GM18907 (cell line): ENCODE data around the gene KRT79.
"Not testable (repeated sequence)": the region's sequence is repeated elsewhere in the genome, so short reads cannot be mapped to it uniquely, and the experiment has no call there.

Experiments used
- ATAC-seq: cut with Tn5 transposase; IDR thresholded peaks from one replicate; pipeline ENCODE4 v1.9.1; 2021; ENCODE audit warnings: mild to moderate bottlenecking, moderate library complexity; ENCODE audit not compliant: unreplicated experiment

The KRT79 gene

DNA sequence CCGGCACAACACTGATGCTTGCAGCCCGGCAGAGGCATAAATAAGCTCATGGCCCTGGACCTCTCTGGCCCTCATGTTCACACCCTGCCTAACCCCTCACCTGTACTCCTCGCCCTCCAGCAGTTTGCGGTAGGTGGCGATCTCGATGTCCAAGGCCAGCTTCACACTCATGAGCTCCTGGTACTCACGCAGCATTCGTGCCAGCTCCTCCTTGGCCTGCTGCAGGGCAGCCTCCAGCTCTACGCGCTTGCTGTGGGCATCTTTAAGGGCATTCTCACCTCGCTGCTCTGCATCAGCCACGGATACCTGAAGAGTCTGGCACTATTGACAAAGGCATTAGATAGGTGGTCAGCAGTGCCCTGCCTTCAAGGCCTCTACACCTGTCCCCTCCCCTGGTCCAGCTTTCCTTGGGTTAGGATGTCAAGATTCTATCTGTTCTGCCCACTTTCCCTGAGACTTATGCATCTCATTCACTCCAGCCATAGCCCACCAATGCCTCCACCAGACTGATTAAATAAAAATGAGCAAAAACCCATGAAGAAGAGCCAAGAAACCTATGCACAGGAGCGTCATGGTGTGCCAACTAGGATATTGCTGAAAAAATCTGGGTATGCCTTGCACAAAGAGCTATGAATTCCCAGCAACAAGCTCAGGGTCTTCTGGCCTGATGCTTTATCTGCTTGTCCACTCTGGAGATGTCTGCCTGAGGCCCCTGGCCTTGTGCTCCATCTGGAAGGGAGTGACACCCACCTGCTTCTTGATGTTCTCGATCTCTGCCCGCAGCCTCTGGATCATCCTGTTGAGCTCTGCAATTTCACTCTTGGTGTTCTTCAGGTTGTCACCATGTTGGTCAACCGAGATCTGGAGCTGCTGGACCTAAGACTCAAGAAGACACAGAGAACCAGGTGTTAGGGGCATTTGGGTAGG is 26.3 kb downstream of the KRT79 start:
- ATAC-seq = no peak

DNA sequence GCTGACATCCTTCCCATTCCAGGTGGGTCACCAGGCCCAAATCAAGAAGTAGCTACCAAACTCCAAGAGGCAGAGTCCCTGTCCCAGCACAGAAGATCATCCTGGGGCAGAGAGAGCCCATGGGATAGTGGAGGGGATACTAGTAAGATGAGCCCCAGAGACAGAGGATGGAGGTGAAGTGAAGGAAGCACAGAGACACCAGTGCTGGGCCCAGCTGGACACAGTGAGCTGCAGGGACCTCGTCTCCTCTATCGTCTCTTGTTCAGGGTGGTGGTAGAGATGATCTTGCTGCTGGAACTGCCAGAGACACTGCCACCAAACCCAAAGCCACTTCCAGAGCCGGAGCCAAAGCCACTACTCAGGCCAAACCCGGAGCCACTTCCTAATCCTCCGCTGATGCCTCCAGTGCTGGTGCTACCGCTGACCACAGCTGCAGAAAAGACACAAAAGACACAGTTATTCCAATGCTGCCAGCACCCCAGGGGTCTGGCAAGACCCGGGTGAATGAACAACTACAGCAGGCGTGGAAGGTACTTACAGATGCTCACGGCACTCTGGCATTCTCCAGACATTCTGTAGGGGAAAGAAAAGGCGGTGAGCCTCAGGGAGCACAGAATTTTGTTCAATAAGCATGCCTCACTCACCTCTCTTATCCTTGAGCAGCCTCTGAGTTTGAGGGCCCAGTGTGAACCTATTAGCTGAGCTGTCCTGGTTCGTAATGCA is 27.1 kb downstream of the KRT79 start:
- no peak for ATAC-seq

DNA sequence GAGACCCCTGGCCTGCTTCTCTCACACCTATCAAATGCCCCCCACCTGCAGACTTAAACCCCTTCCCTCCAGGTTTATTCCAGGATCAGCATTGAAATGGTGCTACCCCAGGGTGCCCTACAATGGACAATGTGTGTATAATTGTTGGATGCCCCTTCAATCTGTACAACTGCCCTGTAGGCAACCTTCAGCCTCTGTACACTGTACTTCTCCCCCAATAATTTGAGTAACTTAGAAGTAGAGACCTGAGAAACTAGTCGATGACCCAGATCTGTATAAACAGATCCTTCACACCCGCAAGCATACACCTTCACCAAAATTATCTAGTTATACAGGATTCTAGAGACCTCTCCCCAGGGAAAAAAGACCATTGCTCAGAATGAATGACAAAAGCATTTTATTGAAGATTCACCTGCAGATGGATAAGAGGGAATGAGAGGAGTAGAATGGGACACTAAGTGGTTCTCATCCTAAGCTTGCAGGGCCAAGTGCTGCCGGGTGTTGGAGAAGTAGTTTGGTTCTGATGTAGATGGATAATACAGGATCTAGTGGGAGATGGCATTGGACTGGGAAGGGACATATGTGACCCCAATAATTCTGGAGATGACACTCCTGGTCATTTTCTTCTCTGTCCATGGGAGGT is 27.8 kb downstream of the KRT79 start:
- no peak for ATAC-seq

DNA sequence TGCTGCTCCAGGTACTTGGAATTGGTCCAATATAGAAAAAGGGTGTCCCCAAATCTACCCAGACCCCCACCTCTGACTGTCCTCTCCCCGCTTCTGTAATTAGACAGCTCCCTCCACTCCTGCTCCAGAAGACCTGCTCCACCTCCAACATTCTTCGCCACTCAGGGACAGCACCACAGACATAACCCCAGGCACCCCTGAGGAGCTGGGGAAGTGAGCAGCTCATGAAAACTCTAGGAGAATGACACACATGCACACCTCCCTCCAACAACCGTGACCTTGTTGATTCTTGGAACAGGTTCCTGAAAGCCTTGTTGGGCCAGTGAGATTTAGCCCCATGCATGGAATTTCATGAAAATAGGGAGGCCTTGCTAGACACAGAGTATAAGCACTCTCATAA is 28.4 kb downstream of the KRT79 start:
- ATAC-seq = no peak

DNA sequence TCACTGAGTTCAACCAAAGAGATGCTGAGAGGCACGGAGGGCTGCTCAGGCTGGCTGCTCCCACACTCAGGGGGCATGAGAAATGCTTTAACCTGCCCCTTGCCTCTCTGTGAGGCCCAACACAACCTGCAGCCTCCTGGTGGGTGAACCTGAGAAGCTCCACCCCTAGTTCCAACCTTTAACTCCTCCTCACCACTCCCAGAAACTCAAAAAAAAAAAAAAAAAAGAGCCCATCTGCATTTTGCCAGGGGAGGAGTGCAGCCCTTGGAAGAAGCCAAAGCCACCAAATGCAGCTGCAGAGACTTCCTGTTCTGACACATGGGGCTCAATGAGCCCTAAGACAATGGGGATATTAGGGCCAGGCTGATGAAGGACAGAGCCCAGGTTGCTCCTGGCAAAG is 29.1 kb downstream of the KRT79 start:
- ATAC-seq = no peak

DNA sequence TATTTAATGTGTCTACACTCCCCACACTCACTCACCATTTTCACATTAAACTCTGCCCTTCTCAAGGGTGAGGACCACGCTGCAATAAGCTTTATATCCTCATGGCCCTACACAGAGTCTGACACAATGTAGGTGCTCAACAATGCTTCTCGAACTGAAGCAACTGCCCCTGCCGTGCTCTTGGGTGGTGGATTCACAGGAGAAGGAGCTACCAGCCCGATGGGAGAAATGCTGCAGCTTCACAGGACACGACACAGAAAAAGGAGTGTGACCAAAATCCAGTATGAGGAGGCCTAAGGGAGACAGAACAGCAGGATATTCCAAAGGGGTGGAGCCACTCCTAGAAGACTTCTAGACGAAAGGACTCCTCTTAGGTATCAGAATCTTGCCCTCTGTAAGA is 31.7 kb downstream of the KRT79 start:
- no peak for ATAC-seq

DNA sequence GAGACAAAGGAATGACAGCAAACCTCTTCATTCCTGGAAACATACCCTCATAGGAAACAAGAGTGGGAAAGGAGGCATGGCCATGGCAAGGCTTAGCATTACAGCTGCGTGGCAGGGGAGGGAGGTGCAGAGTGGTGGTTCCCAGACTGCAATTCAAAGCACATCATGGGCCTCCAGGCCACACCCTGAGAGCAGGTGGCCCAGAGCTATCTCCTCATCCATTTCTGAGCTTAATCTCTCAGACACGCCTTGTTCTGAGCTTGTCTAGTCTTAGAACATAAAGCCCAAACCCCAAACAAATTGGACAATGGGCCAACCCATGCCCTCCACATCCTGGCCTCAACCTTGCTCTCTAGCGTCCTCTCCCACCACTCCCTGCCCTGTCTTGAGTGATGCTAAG is 32.3 kb downstream of the KRT79 start:
- no peak for ATAC-seq

DNA sequence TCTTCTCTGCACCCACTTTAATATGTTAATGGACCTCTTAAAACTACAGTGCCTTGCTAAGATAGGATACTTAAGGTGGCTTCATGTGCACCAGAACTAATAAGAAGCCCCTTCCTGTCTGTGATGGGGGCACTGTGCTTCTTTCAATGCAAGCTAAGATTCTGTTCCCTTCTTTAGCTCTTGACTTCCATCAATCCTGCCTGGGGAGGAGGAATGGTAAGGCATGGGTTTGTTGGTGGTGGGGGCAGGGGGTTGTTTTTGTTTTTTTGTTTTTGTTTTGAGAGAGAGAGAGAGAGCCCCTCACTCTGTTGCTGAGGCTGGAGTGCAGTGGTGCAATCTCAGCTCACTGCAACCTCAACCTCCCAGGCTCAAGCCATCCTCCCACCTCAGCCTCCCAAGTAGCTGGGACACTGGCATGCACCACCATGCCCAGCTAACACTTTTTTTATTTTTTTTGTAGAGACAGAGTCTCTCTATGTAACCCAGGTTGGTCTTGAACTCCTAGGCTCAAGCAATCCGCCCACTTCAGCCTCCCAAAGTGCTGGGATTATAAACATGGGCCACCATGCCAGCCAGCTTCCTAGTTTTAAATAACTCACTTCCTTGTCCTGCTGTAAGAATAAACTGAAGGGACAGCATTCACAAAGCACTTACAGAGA is 33.7 kb downstream of the KRT79 start:
- no peak for ATAC-seq

DNA sequence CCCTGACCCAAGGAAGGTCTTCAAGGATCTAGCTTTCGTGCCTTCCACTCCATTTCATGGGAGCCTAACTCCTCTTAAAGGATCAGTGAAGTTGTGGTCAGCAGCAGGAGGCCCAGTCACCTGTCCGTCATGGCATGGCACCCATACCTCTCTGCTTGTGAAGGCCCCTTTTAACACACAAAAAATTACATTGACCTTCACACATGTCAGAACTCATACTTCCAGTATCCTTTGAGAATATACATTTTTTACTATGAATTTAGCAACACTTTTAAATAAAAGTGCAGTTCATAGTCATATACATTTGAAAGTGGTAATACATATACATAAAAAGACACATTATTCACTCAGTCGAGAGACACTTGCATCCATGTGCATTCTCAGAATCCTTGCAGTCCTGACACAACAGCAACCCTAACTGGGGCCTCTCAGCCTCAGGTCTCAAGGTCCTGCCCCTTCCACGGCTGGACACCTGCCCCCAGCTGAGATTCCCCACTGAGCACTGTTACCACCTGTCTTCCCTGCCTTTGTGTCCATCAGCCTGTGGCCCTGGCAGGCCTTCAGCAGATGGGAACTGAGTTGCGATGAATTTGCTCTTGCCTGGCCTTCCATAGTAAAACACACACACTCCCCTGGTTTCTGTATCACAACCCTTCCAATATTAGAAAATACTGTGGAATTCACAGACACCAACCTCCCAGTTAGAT is 34.5 kb downstream of the KRT79 start:
- no peak for ATAC-seq

DNA sequence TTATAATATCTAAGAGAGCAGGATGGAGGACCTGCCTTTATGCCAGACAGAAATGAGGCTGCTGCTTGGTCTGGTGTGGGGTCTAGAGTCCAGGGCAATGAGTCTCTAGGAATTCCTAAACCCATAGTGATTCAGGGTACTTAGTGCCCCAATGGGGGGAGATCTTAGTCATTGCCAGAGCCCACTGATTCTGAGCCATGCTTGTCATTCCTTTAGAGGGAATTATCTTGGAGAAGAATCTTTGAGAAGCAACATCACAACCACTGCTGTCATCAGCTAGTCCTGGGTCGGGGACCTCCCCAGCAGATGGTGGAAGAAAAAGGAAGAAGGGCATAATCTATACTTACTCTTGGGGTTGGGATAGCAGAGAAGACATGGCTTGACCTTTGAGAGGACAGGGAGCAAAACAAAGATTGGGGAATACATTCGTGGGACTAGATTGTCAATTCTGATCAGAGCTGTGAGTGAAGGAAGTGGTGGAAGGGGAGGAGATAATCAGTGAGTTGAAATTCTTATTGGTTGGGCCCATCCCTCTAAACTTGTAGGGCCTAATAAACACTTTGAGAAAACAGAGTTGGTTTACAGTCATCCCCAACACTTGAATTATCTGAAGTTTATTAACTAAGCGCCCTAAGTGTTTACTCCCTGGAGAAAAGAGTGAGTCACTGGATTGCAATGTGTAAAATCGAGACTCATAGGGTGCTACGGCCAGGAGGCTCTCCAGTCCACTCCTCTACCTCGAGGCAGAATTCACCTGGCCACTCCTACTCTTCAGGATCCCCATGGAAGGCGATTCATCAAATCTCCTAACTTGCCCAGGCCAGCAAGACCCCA is 35.2 kb downstream of the KRT79 start:
- no peak for ATAC-seq

DNA sequence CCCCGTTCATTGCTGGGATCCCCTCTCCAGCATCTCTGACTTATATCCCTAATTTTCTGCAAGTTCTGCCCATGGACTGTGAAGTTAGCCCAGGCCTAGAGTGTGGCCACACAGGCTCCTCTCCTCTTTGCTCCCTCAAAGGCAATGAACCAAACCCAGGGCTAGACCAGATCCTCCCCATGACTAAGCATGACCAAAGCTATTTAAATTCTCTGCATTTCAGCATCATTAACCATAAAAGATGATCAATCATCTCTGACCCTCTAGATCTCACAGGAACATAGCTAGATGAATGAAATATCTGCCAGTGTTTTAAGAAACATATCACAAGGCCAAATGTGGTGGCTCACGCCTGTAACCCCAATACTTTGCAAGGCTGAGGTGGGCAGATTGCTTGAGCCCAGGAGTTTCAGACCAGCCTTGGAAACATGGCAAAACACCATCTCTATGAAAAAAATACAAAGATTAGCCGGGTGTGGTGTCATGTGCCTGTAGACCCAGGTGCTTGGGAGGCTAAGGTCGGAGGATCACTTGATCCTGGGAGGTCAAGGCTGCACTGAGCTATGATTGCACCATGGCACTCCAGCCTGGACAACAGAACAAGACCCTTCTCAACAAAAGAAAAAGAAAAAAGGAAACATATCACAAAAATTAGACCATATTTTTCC is 36.0 kb downstream of the KRT79 start:
- no peak for ATAC-seq

DNA sequence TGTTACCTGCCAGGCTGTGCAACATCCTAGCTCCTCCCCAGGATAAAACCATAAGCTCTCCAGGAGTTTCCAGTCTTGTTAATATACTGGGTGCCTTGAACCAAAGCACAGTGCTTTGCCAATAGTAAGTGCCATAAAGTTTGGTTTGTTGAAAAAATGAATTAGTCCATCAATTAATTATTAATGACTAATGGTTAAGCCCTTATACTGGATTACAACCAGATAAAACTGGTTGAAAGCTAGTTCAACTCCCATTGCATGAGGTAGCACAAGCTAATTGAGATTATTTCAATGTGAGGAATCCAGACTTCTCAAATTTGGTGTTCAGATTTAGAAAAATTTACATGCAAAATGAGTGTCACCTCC is 36.6 kb downstream of the KRT79 start:
- no peak for ATAC-seq

DNA sequence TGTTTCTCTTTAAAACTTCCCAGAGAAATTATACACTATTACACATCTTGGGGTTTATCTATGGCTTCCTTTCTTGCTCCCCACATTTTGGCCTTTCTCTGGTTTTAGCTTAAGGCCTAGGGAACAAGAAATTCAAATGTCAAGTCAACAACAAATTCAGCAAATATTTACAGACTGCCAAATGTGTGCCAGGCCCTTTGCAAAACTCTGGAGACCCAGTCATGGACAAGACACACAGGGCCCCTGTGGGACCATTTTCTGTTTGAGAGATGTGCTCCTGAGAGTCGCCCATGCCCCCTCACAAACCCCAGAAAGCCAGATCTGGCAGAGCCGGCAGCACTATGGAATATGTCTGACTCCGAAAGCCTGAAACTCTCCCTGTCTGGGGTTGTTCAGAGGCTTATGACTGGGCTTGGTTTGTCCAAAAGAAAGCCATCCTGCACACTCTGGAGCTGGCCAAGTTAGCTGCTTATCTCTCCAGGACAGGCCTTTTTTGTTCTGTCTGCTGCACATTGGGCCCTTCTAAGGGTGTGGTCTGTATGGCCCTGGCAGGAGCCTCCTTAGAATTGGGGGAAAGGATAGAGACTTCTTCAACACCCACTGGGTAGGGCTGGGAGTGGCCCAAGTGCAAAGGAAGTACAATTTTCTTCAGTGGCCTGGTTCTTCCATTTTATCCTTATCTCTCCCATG is 37.1 kb downstream of the KRT79 start:
- no peak for ATAC-seq

DNA sequence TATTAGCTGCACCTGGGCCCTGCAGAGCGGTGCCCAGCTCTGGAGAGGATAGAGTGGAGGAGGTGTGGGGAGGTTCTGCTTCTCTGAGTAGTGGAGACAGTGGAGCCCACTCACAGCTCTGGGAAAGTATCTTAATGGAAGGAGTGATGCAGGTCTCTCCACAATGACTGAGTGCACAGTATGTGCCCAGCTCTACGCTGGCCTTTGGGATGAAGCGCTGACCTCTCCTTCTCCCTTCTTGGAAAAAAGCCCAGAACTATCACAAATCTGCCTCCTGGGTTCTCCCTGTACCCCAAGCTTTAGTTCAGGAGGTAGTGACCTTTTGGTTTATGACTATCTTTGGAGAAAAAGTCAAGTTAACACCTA is 37.7 kb downstream of the KRT79 start:
- ATAC-seq = no peak

DNA sequence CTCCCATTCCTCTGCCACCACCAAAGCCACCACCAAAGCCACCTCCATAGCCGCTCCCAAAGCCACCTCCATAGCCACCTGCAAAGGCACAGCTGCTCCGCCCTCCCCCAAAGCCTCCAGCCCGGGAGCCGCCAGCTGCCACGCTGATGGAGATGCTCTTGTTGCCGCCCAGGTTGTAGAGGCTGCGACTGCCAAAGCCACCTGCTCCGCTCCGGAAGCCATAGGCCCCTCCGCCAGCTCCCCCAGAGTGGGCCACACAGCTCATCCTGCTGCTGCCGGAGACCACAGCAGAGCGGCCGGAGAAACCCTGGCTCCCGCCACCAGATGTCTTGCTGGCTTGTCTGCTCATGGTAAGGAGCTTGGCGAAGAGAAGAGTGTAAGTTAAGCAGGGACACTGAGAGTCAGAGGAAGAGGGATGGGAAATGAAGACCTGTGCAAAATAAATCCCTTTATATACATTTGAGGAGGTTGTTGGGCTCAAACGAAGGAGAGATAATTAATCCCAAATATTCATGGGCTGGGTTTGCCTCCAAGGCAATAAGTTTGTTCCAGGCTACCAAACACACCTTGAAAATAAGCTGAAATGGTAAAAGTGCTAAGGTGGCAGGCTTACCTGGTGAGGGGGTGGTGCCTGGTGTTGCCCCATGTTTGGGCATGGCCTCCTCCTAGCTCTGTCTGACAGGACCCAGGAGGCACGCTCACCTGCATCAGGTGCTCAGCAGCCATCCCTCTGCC is 38.2 kb downstream of the KRT79 start, which contains the start of gene KRT3:
KRT3 (minus strand) TSS at position 424 of the 735 bp plus-strand sequence; CDS start at position 349, 75 bp downstream.
- ATAC-seq = no peak

DNA sequence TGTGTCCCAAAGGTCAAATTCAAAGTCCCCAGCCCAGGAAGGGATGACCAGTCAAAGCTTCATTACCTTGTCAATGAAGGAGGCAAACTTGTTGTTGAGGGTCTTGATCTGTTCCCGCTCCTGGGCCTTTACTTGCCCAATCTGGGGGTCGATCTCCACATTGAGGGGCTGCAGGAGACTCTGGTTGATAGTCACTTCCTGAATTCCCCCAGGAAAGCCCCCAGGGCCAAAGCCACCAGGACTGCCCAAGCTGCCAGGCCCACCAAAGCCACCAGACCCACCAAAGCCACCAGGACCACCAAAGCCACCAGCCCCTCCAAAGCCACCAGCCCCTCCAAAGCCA is 38.8 kb downstream of the KRT79 start:
- not testable (repeated sequence) for ATAC-seq

DNA sequence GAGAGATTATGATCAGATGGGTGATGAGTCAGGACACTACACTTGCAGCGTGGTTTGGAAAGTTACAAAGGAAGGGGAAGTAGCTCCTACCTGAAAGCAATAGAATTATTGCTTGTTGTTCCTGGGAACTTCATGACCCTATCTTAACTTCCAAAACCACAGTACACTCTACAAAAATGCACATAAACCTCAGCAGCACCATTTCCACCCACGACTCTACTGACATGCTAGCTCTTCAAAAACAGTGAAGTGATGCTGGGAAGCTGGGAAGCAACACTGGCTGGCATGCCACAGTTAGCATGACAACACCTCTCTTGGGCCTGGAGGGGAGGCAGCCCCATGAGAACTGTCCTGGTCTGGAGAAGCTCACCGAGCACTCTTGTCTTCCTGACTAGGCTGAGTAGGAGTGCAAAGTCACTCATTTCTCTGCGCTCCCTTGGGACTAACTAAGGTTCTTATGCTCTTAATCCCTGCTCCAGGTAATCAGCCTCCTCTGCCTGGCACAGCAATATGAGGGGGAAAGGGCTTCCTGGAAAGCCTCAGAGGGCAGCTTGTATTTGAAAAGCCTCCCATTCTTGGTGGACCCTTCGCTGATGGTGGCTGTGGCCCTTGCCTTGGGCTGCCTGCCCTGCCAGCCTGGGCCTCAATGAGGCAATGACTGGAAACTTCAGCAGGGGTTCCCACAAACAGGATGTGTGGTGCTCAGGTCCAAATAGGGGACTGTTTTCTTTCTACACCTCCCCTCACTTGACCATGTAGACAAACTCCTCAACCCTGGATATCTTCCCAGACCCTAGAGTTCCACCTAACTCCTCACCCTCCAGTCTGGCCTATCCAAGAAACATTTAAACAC is 39.4 kb downstream of the KRT79 start:
- no peak for ATAC-seq
